Natural killer cell (primary cell): ENCODE results near the gene TP53I13. TPM values are rescaled to one million over a fixed set of nuclear protein-coding genes. Genes with fewer than 3 reads are reported as not detected.

Experiments
- ATAC-seq, 3 donors: fragments of 150-1000 bp in 2 of 3; fragments of 200-7000 bp in 1 of 3; cut with Tn5 transposase; 1 replicate in 1 of 3; 2 replicates in 2 of 3; pipeline ENCODE4 v1.10.0; 2021; ENCODE audit warnings: mild to moderate bottlenecking in 2 of 3, moderate library complexity in 2 of 3
- DNase-seq, 2 donors: peaks; one replicate each; pipeline versions ENCODE4 v3.0.0 to v3.0.0-alpha.2; 2013 to 2021; ENCODE audit warnings: mixed read lengths in 1 of 2
- H3K27ac ChIP-seq: one replicate; pipeline ENCODE4 v1.5.1; 2013; ENCODE audit warnings: mild to moderate bottlenecking, low read length
- H3K27me3 ChIP-seq: one replicate; pipeline ENCODE4 v1.6.1; 2013; ENCODE audit warnings: low read length; ENCODE audit not compliant: control insufficient read depth, insufficient read depth
- H3K36me3 ChIP-seq: one replicate; pipeline ENCODE4 v1.6.1; 2013; ENCODE audit warnings: low read length; ENCODE audit not compliant: control insufficient read depth, insufficient read depth
- H3K4me1 ChIP-seq: one replicate; pipeline ENCODE4 v1.6.1; 2013; ENCODE audit warnings: low read length; ENCODE audit not compliant: control insufficient read depth, insufficient read depth
- H3K4me3 ChIP-seq: one replicate; pipeline ENCODE4 v1.5.1; 2013; ENCODE audit warnings: low read length
- H3K9me3 ChIP-seq: one replicate; pipeline ENCODE4 v1.6.1; 2013; ENCODE audit warnings: low read length; ENCODE audit not compliant: control insufficient read depth, insufficient read depth
- H3K27ac Mint-ChIP-seq, 2 donors: one replicate each; pipeline ENCODE4 v1.8.0; 2022; ENCODE audit warnings: mild to moderate bottlenecking in 2 of 2, mixed read lengths in 2 of 2, moderate library complexity in 1 of 2
- H3K27me3 Mint-ChIP-seq, 2 donors: one replicate each; pipeline ENCODE4 v1.8.0; 2022; ENCODE audit warnings: low read depth in 2 of 2, mixed read lengths in 2 of 2
- H3K36me3 Mint-ChIP-seq: one replicate; pipeline ENCODE4 v1.8.0; 2022; ENCODE audit warnings: mixed read lengths
- H3K4me1 Mint-ChIP-seq, 2 donors: one replicate each; pipeline ENCODE4 v1.8.0; 2022; ENCODE audit warnings: mixed read lengths in 2 of 2
- H3K4me3 Mint-ChIP-seq: one replicate; pipeline ENCODE4 v1.8.0; 2022; ENCODE audit warnings: mild to moderate bottlenecking, moderate library complexity, mixed read lengths
- H3K9me3 Mint-ChIP-seq, 2 donors: one replicate each; pipeline ENCODE4 v1.8.0; 2022; ENCODE audit warnings: mixed read lengths in 2 of 2
- WGBS: methylation state at CpG from one replicate; pipeline ENCODE4 v1.1.7; 2013; ENCODE audit warnings: missing lambda C conversion rate; ENCODE audit not compliant: insufficient coverage; 5-methylcytosine and 5-hydroxymethylcytosine counted together
- intact Hi-C: fragments of 100-400 bp; cut with micrococcal nuclease; formaldehyde crosslinking; loops from one replicate; pipeline ENCODE4 v1.14.2; 2022
- total RNA-seq, 4 donors: library from RNA; stranded (reverse); fragments of 120-200 nt in 1 of 4; gene quantifications; one replicate each; pipeline versions ENCODE4 v1.2.3 to v1.2.4, GENCODE V29; 2013 to 2022
- TF ChIP-seq, protein P1 (sequence below): fragments of 200-600 bp; IDR thresholded peaks from one replicate; pipeline ENCODE4 v1.8.0; 2022; ENCODE audit warnings: antibody characterized with exemption

Gene TP53I13
- total RNA-seq, 3 donors from 2014 or later (not counting 1 experiment from before 2014, with no cell fraction given): 122 to 148 (median 148) TPM

DNA sequence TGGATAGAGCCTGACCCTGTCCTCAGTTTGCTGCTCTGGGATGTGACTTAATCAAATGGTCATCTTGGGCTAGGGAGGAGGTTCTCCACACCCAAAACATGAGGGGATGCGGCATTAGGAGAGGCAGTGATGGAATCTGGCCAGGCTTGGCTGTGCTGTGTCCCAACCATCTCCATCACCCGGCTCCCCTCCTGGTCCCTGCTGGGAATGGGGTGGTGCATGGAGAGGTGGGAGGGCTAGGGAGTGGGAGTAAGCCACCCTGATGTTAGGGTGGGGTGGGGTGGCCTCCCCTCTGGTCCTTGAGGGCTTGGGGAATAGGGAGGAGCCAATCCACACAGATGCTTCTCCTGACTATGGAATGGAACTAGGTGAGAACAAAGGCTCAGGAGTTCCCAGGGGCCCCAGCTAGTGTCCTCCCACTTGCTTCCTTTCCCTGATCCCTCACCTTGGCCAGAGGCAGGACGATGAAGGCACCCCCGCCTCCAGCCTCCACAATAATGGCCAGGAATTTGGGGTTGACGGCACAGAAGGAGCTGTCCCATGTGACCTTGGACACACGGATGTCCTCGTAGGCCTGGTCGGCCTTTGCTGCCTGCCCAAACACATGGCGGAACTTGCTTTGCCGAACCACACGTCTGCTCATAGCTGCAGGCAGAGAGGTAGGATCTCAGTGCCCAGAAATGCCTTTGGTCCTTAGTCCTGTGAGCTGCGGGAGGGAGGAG, 52.4 kb downstream of the TP53I13 start:
- Mint-ChIP-seq H3K9me3 (no peaks in the 10 kb centered on the region), H3K27ac (no peak overlapping the region), H3K4me3 (no peak overlapping the region), H3K4me1 (peaks cover 13 to 47% of the 10 kb centered on the region in 2 donors), H3K27me3 (no peaks in the 10 kb centered on the region), H3K36me3 (peaks cover 5% of the 10 kb centered on the region)
- Histone ChIP-seq H3K4me3 (no peak overlapping the region), H3K36me3 (peaks cover 2% of the 10 kb centered on the region), H3K27me3 (no peaks in the 10 kb centered on the region), H3K4me1 (peaks cover 44% of the 10 kb centered on the region), H3K27ac (no peak overlapping the region), H3K9me3 (no peaks in the 10 kb centered on the region)
- ATAC-seq (no peak), DNase-seq (no peak)
- intact Hi-C loops: no loop called here
- WGBS: 93% methylated on average over 12 of the region's 12 CpGs
- TF ChIP-seq, protein P1, sequence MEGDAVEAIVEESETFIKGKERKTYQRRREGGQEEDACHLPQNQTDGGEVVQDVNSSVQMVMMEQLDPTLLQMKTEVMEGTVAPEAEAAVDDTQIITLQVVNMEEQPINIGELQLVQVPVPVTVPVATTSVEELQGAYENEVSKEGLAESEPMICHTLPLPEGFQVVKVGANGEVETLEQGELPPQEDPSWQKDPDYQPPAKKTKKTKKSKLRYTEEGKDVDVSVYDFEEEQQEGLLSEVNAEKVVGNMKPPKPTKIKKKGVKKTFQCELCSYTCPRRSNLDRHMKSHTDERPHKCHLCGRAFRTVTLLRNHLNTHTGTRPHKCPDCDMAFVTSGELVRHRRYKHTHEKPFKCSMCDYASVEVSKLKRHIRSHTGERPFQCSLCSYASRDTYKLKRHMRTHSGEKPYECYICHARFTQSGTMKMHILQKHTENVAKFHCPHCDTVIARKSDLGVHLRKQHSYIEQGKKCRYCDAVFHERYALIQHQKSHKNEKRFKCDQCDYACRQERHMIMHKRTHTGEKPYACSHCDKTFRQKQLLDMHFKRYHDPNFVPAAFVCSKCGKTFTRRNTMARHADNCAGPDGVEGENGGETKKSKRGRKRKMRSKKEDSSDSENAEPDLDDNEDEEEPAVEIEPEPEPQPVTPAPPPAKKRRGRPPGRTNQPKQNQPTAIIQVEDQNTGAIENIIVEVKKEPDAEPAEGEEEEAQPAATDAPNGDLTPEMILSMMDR: no peak

DNA sequence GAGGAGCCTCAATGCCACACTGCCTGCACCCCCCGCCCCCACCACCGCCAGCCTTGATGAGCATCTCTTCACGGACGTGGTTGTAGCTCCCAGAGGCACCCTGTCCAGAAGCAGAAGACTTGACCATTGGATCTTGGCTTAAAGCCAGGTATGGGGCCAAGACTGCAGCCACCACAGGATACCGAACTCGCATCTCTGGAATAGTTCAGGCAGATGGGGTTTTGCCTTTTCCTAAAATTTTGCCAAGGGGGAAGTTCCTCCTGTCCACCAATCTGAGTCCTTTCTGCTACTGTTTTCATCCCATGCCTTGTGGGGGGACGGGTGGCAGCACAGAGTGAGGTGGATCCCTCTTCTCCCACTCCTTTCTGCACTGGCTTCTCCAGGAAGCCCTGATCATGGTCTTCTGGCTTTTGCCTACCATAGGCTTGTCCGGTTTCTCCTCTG, 53.3 kb downstream of the TP53I13 start:
- 85% methylated on average over 8 of the region's 8 CpGs for WGBS
- H3K27me3 Mint-ChIP-seq: no peaks in the 10 kb centered on the region
- no peak overlapping the region for H3K27ac ChIP-seq
- no peaks in the 10 kb centered on the region for H3K9me3 ChIP-seq
- H3K36me3 Mint-ChIP-seq: peaks cover 7% of the 10 kb centered on the region
- no peaks in the 10 kb centered on the region for H3K27me3 ChIP-seq
- no peaks in the 10 kb centered on the region for H3K9me3 Mint-ChIP-seq
- H3K27ac Mint-ChIP-seq: no peak overlapping the region
- H3K4me3 ChIP-seq: no peak overlapping the region
- ATAC-seq (no peak), DNase-seq (no peak)
- TF ChIP-seq, protein P1: no peak
- peaks cover 6% of the 10 kb centered on the region for H3K36me3 ChIP-seq
- peaks cover 36% of the 10 kb centered on the region for H3K4me1 ChIP-seq
- H3K4me1 Mint-ChIP-seq: peaks cover 15 to 41% of the 10 kb centered on the region in 2 donors
- H3K4me3 Mint-ChIP-seq: peak overlapping the region; percentile 90
- intact Hi-C loops: no loop called here

Other genes with a start within 250 kb of the TP53I13 start
- 10 to 100 TPM; 55.4 to 76.9 (median 70.0) TPM for gene TAOK1, start 178.3 kb upstream of the TP53I13 start, total RNA-seq
- 10 to 100 TPM; 31.7 to 33.8 (median 33.1) TPM for gene ABHD15, start 1.7 kb upstream of the TP53I13 start, total RNA-seq
- 10 to 100 TPM; 39.4 to 61.4 (median 54.6) TPM for gene GIT1, start 20.9 kb downstream of the TP53I13 start, total RNA-seq
- gene ANKRD13B, start 24.4 kb downstream of the TP53I13 start, total RNA-seq: 1 to 10 TPM; 2.3 to 6.6 (median 4.0) TPM
- gene CORO6, start 54.2 kb downstream of the TP53I13 start, total RNA-seq: 10 to 100 TPM in 1 of 3 donors, 1 to 10 TPM in 2; 2.4 to 18.7 (median 3.9) TPM